ENCODE measurements around the gene KCNJ4.

Gene KCNJ4

DNA sequence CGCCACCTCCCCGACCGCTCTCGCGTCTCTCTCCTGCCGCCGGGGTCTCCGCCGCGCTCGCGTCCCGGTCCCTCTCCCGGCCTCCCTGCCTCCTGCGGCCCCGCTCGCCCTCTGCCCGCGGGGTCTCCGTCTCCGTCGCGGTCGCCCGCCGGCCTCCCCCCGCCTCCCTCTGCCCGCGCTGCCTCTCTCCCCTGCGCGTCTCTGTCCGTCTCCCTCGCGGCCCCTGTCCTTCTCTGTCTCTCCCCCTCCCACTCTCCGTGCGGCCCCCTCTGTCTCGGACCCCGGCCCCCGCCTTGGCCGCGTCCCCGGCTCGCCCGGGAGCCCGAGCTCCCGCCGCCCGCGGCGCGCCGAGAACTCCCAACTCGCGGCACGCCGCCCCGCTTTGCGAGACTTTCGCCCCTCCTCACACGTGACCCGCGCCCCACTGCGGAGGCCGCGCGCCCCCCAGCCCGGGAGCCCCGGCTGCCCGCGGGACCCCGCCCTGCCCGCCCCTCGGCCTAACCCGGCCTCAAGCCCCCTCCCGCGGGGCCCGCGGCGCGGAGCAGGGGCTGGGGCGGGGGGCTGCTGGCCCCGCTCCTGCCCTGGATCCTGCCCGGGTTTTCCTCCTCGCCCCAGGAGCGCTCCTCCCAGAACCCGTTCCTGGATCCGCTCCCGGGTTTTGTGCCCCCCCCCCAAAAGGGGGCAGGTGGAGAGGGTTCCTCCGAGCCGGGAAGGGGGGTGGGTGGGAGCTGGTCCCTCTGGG lies 702 bp upstream of the KCNJ4 start:
- Histone ChIP-seq H3K36me3 (ENCODE audit: control insufficient read depth in 2 of 2, insufficient read depth in 1 of 2, low read length in 2 of 2) (no peaks in the 10 kb centered on the region), H3K4me1 (ENCODE audit: control insufficient read depth, insufficient read depth, low read length) (no peaks in the 10 kb centered on the region), H3K4me3 (ENCODE audit: low read depth, low read length) (peak overlapping the region; percentile 49), H3K9me3 (ENCODE audit: control insufficient read depth, insufficient read depth, low read depth, low read length) (no peaks in the 10 kb centered on the region), H3K27ac (ENCODE audit: extremely low read depth, low read depth, low read length) (peak overlapping the region; percentile 11; the same call in 1 of the 2 replicates)
- POLR2A ChIA-PET: interaction anchor here (0.7 kb wide), 2 partner anchors 264 to 390 kb away, joined by 3 read pairs; no protein-coding TSS in a partner anchor
- CTCF ChIA-PET: no interaction called here
- TF ChIP-seq ZFHX2 (tag by site-specific recombination; conservative IDR thresholded peaks at IDR 0.05): peak; percentile 41; the same call in 1 of the 2 replicates
- no peak for TF ChIP-seq ZNF701 (tag by site-specific recombination; IDR thresholded peaks at IDR 0.05)
- TF ChIP-seq KLF16 (tag by site-specific recombination; IDR thresholded peaks at IDR 0.05): peak; percentile 75
- TF ChIP-seq, protein P1, sequence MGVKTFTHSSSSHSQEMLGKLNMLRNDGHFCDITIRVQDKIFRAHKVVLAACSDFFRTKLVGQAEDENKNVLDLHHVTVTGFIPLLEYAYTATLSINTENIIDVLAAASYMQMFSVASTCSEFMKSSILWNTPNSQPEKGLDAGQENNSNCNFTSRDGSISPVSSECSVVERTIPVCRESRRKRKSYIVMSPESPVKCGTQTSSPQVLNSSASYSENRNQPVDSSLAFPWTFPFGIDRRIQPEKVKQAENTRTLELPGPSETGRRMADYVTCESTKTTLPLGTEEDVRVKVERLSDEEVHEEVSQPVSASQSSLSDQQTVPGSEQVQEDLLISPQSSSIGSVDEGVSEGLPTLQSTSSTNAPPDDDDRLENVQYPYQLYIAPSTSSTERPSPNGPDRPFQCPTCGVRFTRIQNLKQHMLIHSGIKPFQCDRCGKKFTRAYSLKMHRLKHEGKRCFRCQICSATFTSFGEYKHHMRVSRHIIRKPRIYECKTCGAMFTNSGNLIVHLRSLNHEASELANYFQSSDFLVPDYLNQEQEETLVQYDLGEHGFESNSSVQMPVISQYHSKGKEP (tag by site-specific recombination; IDR thresholded peaks at IDR 0.05): peak; percentile 32; the same call in 1 of the 2 replicates
- no peak for TF ChIP-seq ZNF2 (tag by site-specific recombination; IDR thresholded peaks at IDR 0.05)
- TF ChIP-seq IKZF3 (tag by site-specific recombination; IDR thresholded peaks at IDR 0.05): peak; percentile 32; the same call in 1 of the 2 replicates
- TF ChIP-seq ZBTB21 (tag by site-specific recombination; IDR thresholded peaks at IDR 0.05): no peak
- TF ChIP-seq, protein P2, sequence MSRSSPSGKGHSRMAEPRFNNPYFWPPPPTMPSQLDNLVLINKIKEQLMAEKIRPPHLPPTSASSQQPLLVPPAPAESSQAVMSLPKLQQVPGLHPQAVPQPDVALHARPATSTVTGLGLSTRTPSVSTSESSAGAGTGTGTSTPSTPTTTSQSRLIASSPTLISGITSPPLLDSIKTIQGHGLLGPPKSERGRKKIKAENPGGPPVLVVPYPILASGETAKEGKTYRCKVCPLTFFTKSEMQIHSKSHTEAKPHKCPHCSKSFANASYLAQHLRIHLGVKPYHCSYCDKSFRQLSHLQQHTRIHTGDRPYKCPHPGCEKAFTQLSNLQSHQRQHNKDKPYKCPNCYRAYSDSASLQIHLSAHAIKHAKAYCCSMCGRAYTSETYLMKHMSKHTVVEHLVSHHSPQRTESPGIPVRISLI (tag by site-specific recombination; IDR thresholded peaks at IDR 0.05): no peak
- peak; percentile 51; the same call in 1 of the 2 replicates for TF ChIP-seq ZBTB7A (tag by site-specific recombination; IDR thresholded peaks at IDR 0.05; ENCODE audit: low read depth)
- no peak for TF ChIP-seq TRIM28 (IDR thresholded peaks at IDR 0.05; ENCODE audit: borderline replicate concordance, low read length)
- TF ChIP-seq ZNF623 (tag by site-specific recombination; IDR thresholded peaks at IDR 0.05): no peak
- TF ChIP-seq, protein P3, sequence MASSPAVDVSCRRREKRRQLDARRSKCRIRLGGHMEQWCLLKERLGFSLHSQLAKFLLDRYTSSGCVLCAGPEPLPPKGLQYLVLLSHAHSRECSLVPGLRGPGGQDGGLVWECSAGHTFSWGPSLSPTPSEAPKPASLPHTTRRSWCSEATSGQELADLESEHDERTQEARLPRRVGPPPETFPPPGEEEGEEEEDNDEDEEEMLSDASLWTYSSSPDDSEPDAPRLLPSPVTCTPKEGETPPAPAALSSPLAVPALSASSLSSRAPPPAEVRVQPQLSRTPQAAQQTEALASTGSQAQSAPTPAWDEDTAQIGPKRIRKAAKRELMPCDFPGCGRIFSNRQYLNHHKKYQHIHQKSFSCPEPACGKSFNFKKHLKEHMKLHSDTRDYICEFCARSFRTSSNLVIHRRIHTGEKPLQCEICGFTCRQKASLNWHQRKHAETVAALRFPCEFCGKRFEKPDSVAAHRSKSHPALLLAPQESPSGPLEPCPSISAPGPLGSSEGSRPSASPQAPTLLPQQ (tag by site-specific recombination; IDR thresholded peaks at IDR 0.05): 0 out of 2 replicates have a peak, but pooled peaks have one; percentile 34
- TF ChIP-seq ZNF202 (tag by site-specific recombination; IDR thresholded peaks at IDR 0.05; ENCODE audit: borderline replicate concordance): no peak
- TF ChIP-seq, protein P4, sequence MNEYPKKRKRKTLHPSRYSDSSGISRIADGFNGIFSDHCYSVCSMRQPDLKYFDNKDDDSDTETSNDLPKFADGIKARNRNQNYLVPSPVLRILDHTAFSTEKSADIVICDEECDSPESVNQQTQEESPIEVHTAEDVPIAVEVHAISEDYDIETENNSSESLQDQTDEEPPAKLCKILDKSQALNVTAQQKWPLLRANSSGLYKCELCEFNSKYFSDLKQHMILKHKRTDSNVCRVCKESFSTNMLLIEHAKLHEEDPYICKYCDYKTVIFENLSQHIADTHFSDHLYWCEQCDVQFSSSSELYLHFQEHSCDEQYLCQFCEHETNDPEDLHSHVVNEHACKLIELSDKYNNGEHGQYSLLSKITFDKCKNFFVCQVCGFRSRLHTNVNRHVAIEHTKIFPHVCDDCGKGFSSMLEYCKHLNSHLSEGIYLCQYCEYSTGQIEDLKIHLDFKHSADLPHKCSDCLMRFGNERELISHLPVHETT (tag by site-specific recombination; IDR thresholded peaks at IDR 0.05): 0 out of 2 replicates have a peak, but pooled peaks have one; percentile 51
- TF ChIP-seq, protein P5, sequence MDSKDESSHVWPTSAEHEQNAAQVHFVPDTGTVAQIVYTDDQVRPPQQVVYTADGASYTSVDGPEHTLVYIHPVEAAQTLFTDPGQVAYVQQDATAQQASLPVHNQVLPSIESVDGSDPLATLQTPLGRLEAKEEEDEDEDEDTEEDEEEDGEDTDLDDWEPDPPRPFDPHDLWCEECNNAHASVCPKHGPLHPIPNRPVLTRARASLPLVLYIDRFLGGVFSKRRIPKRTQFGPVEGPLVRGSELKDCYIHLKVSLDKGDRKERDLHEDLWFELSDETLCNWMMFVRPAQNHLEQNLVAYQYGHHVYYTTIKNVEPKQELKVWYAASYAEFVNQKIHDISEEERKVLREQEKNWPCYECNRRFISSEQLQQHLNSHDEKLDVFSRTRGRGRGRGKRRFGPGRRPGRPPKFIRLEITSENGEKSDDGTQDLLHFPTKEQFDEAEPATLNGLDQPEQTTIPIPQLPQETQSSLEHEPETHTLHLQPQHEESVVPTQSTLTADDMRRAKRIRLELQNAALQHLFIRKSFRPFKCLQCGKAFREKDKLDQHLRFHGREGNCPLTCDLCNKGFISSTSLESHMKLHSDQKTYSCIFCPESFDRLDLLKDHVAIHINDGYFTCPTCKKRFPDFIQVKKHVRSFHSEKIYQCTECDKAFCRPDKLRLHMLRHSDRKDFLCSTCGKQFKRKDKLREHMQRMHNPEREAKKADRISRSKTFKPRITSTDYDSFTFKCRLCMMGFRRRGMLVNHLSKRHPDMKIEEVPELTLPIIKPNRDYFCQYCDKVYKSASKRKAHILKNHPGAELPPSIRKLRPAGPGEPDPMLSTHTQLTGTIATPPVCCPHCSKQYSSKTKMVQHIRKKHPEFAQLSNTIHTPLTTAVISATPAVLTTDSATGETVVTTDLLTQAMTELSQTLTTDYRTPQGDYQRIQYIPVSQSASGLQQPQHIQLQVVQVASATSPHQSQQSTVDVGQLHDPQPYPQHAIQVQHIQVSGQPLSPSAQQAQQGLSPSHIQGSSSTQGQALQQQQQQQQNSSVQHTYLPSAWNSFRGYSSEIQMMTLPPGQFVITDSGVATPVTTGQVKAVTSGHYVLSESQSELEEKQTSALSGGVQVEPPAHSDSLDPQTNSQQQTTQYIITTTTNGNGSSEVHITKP (tag by site-specific recombination; IDR thresholded peaks at IDR 0.05): peak; percentile 39; the same call in 1 of the 2 replicates
- no peak for TF ChIP-seq ZNF157 (tag by site-specific recombination; IDR thresholded peaks at IDR 0.05)
- TF ChIP-seq, protein P6, sequence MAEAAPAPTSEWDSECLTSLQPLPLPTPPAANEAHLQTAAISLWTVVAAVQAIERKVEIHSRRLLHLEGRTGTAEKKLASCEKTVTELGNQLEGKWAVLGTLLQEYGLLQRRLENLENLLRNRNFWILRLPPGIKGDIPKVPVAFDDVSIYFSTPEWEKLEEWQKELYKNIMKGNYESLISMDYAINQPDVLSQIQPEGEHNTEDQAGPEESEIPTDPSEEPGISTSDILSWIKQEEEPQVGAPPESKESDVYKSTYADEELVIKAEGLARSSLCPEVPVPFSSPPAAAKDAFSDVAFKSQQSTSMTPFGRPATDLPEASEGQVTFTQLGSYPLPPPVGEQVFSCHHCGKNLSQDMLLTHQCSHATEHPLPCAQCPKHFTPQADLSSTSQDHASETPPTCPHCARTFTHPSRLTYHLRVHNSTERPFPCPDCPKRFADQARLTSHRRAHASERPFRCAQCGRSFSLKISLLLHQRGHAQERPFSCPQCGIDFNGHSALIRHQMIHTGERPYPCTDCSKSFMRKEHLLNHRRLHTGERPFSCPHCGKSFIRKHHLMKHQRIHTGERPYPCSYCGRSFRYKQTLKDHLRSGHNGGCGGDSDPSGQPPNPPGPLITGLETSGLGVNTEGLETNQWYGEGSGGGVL (tag by site-specific recombination; IDR thresholded peaks at IDR 0.05): peak; percentile 74
- TF ChIP-seq, protein P7, sequence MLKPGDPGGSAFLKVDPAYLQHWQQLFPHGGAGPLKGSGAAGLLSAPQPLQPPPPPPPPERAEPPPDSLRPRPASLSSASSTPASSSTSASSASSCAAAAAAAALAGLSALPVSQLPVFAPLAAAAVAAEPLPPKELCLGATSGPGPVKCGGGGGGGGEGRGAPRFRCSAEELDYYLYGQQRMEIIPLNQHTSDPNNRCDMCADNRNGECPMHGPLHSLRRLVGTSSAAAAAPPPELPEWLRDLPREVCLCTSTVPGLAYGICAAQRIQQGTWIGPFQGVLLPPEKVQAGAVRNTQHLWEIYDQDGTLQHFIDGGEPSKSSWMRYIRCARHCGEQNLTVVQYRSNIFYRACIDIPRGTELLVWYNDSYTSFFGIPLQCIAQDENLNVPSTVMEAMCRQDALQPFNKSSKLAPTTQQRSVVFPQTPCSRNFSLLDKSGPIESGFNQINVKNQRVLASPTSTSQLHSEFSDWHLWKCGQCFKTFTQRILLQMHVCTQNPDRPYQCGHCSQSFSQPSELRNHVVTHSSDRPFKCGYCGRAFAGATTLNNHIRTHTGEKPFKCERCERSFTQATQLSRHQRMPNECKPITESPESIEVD (tag by site-specific recombination; IDR thresholded peaks at IDR 0.05): no peak
- peak; percentile 18; the same call in 1 of the 2 replicates for TF ChIP-seq ZBTB20 (tag by site-specific recombination; IDR thresholded peaks at IDR 0.05)
- no peak for TF ChIP-seq ZNF621 (tag by site-specific recombination; IDR thresholded peaks at IDR 0.05)
- TF ChIP-seq ZNF121 (tag by site-specific recombination; IDR thresholded peaks at IDR 0.05): no peak
- TF ChIP-seq ZNF660 (tag by site-specific recombination; IDR thresholded peaks at IDR 0.05): peak; percentile 52; the same call in 1 of the 2 replicates
